Measurements from ENCODE around the gene GGN.

Gene GGN

GRCh38 chr19:38381138-38381537 lies 6.7 kb downstream of the GGN start:
- no peak overlapping the region for H3K4me3 ChIP-seq (ENCODE audit: low read depth, low read length)
- TF ChIP-seq CTCF (IDR thresholded peaks at IDR 0.05; ENCODE audit: borderline replicate concordance, insufficient read depth, low read depth, low read length), result no peak

GRCh38 chr19:38378866-38379265 lies 9.0 kb downstream of the GGN start:
- H3K4me3 ChIP-seq (ENCODE audit: low read depth, low read length), result no peak overlapping the region
- TF ChIP-seq CTCF (IDR thresholded peaks at IDR 0.05; ENCODE audit: borderline replicate concordance, insufficient read depth, low read depth, low read length), result no peak

- no peak overlapping the region for H3K4me3 ChIP-seq (ENCODE audit: low read depth, low read length)
- TF ChIP-seq CTCF (IDR thresholded peaks at IDR 0.05; ENCODE audit: borderline replicate concordance, insufficient read depth, low read depth, low read length), result no peak
These were observed 10.8 kb downstream of the GGN start for GRCh38 chr19:38377052-38377451.

- no peak overlapping the region for H3K4me3 ChIP-seq (ENCODE audit: low read depth, low read length)
- TF ChIP-seq CTCF (IDR thresholded peaks at IDR 0.05; ENCODE audit: borderline replicate concordance, insufficient read depth, low read depth, low read length), result no peak
These were observed 11.3 kb downstream of the GGN start for GRCh38 chr19:38376576-38376975.

- H3K4me3 ChIP-seq (ENCODE audit: low read depth, low read length), result peak overlapping the region; percentile 90
- no peak for TF ChIP-seq CTCF (IDR thresholded peaks at IDR 0.05; ENCODE audit: borderline replicate concordance, insufficient read depth, low read depth, low read length)
These were observed 12.1 kb downstream of the GGN start for GRCh38 chr19:38375748-38376147.

- no peak for TF ChIP-seq CTCF (IDR thresholded peaks at IDR 0.05; ENCODE audit: borderline replicate concordance, insufficient read depth, low read depth, low read length)
- peak overlapping the region; percentile 90 for H3K4me3 ChIP-seq (ENCODE audit: low read depth, low read length)
These were observed 12.7 kb downstream of the GGN start for GRCh38 chr19:38375098-38375493.

GRCh38 chr19:38374332-38375097 lies 13.3 kb downstream of the GGN start, which contains the start of gene PSMD8:
Gene PSMD8, plus strand, starts transcription at chr19:38374571. Its CDS starts 31 bp downstream, at chr19:38374602.
- H3K4me3 ChIP-seq (ENCODE audit: low read depth, low read length), result peak within 1 kb of the TSS; percentile 90
- 0 out of 2 replicates have a peak, but pooled peaks have one; percentile 2 for TF ChIP-seq CTCF (IDR thresholded peaks at IDR 0.05; ENCODE audit: borderline replicate concordance, insufficient read depth, low read depth, low read length)
